Measurements from ENCODE around the gene THUMPD2.

- no peak for TF ChIP-seq POLR2A (IDR thresholded peaks at IDR 0.05)
- no peak for TF ChIP-seq CTCF (IDR thresholded peaks at IDR 0.05)
- no peak for TF ChIP-seq POLR2AphosphoS5 (IDR thresholded peaks at IDR 0.05)
Observed at GRCh38 chr2:39724828-39725144, 54.3 kb downstream of the THUMPD2 start.

All from suprapubic skin (tissue), 4 donors.